LoVo (cell line): ENCODE data around the gene COMTD1.
"Not testable (repeated sequence)": the region's sequence is repeated elsewhere in the genome, so short reads cannot be mapped to it uniquely, and the experiment has no call there.

ENCODE experiments used
- DNase-seq: peaks from one replicate; pipeline ENCODE4 v3.0.0-alpha.2; 2016; ENCODE audit warnings: low spot score

The COMTD1 gene

DNA sequence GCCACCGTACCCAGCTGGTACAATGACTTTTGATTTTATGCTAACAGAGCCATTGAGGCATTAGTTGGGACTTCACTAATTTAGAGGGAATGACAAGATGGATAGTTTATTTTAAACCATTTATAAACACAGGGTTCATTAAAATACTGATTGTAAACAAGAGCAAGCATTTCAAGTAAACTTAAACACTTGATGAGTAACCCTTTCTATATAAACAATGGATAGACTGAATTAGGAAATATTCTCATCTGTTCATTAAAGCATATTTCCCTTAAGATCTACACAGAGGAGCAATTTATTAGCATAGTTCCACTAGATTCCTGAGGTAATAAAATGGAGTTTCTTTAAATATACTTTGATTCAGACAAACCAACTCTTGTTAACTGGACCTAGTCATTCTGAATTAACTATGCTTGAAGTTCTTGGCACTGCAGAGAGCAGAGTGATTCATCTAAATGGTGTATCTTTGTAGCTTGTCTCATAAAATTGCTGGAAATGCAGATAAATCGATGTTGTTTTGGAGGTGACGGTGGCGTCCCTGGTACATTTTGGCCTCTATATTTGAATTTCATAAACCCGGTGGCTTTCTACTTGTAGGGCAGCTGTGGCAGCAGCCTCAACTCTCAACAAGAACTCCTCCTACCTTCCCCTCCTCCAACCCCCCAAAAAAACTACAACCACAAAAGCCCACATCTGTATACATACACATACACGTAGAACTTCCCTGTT, 40.6 kb downstream of the COMTD1 start:
- DNase-seq = no peak

GRCh38 chr10:75194625-75195024, 41.1 kb downstream of the COMTD1 start:
- not testable (repeated sequence) for DNase-seq

- DNase-seq = peak; percentile 80
Measured at GRCh38 chr10:75191821-75192568, 43.8 kb downstream of the COMTD1 start.

DNA sequence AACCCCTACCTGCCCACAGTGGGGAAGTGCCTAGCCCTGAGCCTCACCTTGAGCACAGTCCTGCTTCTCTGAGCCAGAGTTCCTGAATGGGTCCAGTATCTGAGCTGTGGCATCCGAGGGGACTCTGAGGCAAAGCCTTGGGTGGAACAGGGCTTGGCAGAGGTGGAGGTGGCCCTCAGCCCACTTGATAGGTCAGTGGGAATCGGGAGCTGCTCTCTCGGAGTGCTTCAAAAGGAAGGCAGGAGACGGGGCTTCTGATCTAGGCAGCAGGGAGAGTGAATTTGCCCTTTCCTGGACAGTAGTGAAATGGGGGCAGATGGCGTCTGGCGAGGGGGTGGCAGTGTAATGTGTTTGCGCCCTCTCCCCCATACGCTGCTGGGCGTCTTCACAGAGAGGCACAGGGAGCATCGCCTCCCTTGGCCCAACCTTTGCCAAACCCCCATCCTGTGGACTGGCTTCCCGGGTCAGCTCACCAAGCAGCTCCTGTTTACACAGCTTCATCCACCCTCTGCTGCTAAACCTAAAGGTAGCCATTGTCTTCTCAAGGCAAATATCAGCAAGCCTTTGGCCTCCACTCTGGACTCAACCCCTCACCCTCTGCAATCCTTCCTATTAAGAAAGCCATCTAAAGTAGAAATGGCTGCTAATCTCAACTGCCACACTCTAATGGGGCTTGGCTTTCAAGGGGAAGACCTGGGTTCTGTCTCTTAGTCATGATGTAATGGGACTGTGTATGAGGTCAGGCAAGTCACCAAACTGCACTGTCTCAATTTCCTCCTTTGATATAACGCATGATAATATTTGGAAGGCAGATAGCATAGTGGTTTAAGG, 46.3 kb downstream of the COMTD1 start:
- DNase-seq = no peak

DNA sequence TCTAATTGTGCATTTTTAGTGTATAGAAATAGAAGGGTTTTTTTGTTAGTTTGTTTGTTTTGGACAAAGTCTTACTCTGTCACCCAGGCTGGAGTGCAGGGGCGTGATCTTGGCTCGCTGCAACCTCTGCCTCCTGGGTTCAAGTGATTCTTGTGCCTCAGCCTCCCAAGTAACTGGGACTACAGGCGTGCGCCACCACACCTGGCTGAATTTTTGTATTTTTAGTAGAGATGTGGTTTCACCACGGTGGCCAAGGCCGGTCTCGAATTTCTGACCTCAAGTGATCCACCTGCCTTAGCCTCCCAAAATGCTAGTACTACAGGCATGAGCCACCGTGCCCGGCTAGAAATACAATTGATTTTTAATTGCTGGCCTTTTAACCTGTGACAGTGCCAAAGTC, 47.2 kb downstream of the COMTD1 start:
- DNase-seq = not testable (repeated sequence)

- DNase-seq = peak; percentile 68
Measured at GRCh38 chr10:75187961-75188426, 47.8 kb downstream of the COMTD1 start.

DNA sequence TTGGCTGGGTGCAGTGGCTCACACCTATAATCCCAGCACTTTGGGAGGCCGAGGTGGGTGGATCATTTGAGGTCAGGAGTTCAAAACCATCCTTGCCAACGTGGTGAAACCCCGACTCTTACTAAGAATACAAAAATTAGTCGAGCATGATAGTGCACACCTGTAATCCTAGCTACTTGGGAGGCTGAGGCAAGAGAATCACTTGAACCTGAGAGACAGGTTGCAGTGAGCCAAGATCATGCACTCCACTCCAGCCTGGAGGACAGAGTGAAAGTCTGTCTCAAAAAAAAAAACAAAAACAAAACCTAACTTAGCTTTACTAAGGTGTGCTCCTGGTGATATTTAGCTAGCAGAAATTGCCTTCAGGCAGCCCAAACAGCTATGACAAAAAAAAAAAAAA, 49.4 kb downstream of the COMTD1 start:
- DNase-seq = no peak
